ENCODE measurements around the gene SVIL.

SVIL gene, protein sequence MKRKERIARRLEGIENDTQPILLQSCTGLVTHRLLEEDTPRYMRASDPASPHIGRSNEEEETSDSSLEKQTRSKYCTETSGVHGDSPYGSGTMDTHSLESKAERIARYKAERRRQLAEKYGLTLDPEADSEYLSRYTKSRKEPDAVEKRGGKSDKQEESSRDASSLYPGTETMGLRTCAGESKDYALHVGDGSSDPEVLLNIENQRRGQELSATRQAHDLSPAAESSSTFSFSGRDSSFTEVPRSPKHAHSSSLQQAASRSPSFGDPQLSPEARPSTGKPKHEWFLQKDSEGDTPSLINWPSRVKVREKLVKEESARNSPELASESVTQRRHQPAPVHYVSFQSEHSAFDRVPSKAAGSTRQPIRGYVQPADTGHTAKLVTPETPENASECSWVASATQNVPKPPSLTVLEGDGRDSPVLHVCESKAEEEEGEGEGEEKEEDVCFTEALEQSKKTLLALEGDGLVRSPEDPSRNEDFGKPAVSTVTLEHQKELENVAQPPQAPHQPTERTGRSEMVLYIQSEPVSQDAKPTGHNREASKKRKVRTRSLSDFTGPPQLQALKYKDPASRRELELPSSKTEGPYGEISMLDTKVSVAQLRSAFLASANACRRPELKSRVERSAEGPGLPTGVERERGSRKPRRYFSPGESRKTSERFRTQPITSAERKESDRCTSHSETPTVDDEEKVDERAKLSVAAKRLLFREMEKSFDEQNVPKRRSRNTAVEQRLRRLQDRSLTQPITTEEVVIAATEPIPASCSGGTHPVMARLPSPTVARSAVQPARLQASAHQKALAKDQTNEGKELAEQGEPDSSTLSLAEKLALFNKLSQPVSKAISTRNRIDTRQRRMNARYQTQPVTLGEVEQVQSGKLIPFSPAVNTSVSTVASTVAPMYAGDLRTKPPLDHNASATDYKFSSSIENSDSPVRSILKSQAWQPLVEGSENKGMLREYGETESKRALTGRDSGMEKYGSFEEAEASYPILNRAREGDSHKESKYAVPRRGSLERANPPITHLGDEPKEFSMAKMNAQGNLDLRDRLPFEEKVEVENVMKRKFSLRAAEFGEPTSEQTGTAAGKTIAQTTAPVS (N-terminal part only)

DNA sequence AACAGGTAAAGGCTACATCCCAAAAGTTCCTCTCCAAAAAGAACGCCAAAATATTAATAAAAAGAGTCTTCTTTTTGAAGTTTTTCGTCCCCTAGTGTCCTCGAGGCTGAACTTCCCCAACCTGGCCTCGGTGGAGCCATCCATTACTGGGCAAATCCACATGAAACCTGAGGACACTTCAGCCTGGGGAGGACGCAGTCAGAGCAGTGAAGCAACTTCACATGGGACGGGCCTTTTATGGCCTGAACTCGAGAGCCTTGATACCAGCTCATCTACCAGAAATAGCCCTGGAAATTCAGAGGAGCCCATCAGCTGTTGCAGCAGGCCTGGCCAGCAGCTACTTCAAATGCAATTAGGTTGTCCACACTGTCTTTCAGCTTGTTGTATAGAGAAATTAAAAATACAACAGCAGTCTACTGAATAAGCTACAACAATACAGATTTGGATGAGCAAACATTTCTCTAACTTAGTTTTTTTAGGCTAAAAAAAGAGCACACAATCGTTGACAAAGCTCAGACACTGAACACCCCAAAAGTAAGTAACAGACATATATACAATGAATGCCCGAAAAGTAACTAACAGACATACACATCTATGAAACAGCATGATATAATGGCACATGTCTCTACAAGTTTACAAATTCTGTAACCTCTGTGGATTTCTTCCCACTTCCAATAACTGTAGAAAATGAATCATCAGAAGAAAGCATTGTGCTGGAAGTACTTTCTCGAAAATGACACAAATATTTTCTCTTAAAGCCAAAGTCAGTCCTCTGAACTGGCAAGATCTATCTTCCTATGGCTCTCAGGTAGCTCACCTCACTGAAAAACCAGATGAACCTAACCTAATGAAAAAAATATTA lies at the start of gene SVIL:
SVIL (minus strand) TSS at position 208 of the 862 bp plus-strand sequence. CDS start 79,913 bp downstream, outside the sequence.
- DNase-seq: no peak

DNA sequence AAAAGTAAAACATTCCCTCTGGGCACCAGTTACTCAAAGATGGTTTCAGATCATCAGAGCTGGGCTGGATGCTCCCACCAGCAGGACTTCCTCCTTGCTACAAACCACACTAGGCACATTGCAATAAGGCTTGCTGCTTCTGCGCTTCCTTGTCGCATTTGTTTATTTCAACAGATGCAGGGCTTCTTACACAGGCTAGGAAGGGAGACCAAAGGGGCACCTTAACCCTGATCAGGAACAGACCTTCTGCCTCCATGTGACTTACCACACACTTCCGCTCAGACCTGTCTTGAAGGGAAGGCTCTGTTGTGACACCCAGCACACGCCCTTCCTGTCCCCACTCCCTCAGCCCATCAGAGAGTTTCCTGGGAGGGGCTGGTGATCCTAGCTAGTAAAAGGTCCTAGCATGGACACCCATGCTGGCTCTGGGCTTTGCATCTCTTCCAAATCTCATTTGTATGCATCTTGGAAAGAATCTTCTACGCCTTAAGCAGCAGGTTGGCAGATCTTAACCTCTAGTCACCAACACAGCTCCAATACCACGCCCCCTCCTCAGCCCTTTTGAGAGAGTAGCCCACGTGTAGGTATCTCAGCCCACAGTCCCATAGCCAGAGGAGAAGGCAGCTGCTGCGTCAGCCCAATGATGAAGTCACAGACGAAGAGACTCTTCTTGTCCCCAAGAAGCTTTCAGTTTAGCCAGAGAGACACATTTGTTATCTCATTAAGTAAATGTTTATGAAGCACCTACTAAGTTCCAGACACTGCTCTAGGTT lies 47.1 kb upstream of the SVIL start:
- DNase-seq: peak; percentile 28

DNA sequence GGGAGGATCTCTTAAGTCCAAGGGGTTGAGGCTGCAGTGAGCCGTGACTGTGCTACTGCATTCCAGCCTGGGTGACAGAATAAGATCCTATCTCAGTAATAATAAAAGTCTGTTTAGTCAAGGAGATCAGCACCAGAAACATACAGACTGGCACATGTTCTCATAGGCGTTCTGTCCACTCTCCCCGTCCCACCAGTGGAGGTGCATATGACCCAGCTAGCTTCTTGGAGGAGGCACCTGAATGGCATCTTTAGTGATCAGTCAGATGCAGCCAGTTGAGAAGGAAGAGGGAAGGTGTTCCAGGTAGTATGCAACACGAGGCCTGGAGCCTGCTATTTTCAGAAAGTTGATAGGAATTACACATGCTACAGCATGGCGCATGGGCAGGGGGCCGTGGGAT lies 45.3 kb upstream of the SVIL start:
- no peak for DNase-seq

DNA sequence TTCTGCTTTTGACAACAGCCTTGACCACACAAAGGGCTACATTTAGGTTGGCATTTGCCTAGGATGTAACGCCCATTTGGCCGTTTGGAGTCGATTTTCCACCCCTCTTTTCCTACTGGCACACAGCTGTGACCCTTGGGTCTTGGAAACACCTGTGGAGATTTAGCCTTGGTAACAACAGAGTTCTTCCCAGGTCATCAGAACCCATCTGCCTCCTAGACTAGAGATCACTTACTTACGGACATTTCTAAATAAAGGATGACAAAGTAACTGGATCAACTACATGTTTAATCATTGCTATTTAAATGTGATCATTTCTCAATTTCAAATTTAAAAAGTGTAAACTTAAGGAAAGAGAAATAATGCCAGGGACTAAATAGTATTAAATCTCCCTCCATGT lies 42.0 kb upstream of the SVIL start:
- DNase-seq: no peak

DNA sequence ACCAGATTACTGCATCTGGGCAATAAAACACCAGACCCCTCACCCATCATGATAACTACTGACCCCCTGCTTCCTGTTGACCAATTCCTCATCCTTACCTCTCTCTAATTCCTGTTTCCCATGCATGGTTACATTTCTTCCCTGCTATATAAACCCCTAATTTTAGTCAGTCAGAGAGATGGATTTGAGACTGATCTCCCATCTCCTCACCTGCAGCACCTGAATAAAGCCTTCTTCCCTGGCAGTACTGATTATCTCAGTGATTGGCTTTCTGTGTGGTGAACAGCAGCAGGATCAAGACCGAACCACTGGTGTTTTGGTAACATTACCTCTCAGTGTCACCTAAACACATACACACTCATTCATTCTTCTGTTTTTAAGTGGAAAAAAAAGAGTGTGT lies 41.2 kb upstream of the SVIL start:
- no peak for DNase-seq

DNA sequence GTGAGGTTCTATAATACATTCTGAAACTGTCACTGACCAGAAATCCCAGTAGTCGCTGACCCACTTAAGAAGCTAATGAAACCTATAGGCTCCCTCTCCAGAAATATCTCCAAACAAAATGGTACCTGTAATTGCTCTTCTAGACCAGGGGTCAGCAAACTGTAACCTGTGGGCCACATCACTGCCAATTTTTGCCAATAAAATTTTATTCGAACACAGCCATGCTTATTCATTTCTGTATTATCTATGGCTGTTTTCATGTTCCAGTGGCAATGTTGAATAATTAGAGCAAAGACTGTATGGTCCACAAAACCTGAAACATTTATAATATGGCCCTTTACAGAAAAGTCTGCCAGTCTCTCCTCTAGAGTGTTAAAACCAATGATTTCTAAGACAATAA lies 37.2 kb upstream of the SVIL start:
- DNase-seq: no peak

DNA sequence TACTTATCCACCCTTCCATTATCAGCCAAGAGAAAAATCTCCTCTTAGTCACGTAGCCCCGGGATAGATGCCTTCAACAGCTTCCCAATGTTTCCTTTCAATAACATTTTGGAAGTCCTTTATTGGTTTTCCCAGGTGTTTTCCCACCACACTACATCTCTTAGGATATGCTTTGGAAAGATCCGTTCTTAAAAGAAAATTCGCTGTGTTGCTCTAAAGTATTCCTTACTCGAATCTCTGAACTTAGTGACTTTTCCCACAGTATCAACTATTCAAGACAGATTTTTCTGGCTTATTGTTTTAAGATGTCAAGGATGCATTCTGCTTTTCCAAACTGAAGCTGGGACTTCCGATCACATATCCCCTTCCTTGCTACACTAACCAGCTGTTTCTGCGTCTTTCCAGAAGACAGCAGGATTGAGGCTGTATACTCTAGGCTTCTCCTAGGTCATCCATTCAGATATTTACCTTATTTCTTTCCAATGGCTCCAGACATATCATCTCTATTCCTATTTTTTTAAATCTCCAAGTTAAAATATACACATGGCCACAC lies 36.5 kb upstream of the SVIL start:
- no peak for DNase-seq

DNA sequence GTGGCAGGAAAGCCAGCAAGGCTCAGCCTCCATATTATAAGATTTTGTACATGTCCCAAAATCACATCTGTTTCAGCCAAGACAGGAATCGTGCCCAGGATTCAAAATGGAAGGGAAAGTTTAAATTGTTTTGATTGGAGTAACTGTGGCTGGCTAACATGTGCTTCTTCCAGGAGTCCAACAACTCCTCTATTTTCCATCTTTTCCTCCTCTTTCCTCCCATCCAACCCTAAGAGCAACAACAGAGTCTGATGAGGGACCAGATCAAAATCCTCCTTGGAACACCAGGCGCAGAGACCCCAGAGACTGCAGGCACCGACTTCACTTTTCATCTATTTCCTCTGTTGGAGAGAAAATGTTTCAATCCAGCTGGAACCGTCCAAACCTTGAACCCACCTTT lies 36.0 kb upstream of the SVIL start:
- no peak for DNase-seq

DNA sequence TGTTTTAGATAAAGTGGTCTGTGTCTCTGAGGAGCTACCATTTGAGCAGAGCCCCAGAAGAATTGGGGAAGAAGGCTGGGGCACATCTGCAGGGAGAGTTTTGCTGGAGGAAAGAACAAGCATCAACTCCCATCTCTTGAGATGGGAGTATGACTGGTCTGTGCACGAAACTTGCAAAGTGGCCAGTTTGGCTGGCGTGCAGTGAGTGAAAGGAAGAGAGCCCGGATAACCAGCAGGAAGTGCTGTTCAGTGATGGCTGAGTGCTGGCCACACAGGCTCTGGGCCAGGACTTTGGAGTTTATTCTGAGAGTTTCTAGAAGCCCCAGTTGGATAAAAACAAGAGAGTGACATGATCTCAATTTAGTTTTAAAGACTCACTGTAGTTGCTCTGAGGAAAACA lies 34.4 kb upstream of the SVIL start:
- DNase-seq: no peak

DNA sequence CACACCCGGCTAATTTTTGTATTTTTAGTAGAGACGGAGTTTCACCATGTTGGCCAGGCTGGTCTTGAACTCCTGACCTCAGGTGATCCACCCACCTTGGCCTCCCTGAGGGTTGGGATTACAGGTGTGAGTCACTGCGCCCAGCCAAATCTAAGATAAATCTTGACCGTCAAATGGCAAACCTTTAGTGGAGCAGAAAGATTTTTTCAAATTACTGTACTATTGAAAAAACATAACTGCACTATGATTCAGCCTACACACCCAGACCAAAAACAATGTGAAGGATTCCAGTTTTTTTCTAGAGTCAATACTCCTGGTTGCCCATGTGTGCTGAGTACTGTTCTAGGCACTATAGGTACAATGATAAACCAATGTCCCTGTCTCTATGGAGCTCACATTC lies 33.9 kb upstream of the SVIL start:
- no peak for DNase-seq

DNA sequence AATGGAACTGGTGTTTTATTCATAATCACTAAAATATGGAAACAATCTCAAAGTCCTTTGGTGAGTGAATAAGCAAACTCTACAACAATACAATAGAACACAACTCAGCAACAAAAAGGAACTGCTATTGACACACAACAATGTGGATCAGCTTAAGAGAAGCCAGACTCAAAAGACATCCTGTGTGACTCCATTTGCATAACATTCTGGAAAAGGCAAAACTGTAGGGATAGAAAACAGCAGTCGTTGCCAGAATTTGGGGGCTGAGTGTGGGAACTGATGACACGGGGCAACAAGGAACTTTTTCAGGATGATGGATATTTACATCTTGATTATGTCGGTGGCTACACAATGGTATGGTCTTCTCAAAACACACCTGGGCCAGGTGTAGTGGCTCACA lies 32.4 kb upstream of the SVIL start:
- DNase-seq: no peak

DNA sequence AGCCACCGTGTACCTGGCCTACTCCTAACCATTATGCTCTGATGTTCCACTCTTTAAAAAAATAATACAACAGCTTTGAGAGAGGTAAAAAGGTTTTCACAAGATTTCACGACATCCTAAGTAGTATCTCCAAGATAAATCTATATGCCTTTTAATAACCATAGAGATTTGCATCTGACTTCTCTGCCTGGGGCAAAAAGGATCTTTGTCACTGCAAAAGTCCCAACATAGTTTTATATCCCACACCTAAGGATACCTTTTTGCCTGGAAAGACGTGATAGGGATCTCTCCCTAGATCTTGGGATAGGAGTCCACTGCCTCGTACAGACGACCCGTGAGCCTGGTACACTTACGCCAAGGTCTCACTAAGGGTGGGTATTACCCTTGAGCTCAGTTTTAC lies 31.4 kb upstream of the SVIL start:
- DNase-seq: no peak

DNA sequence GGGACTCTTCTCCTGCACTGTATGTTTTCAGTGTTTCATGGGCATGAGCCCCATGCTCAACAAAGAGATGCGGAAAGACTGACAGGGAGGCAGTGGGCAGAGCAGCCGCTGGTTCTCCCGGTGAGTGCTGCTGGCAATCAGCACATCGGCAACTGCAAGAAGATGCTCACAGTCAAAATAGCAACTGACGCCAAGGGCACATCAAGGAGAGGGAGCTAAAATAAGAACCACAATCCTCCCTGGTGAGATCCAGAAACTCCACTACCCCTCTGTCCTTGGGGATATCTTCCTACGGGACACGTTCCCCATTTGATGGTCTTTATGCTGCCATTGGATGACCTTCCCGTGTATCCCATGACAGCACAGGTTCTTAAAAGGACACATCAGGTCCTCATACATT lies 28.9 kb upstream of the SVIL start:
- DNase-seq: no peak

DNA sequence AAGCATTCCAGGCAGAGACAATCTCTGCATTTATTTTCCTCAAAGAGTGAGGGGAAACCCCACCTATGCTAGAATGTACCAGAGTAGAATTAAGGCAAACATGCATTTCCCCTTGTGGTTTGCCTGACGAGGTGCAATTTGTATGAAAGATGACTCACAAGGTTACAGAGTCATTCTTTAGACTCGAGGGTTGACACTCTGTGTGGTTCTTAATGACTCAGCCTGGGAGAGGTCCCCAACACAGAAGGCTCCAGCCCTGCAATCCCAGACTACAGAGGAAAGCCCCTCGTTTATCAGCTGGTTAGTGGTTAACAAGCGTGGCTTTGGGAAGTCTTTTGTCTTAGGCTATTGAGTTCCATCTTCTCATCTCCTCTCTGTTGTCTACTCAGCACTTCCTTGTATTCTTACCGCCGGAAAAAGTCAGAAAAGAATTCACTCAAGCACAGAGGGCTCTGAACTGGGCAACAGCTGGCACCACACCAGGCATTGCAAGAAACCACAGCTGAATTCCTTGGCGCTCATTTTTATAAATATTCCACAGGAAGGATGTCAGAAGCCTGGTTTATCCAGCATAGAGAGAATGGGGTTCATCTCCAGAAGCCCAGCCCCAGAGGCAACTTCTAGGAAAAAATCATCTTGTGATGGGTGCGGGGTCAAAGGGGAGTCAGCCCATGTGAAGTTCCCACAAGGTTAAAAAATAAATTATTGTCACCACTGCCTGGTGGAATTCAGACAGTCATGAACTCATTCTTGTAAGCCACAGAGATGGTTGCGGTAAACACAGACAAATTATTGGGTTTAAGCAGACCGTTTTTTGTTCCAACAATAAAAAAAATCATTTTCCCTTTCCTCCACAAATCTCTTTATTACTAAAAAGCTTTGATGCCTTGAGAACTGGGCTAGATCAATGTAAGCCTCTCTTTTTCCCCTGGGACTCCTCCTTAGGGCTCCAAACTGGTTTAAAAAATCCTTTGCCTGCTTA lies 24.5 kb upstream of the SVIL start:
- peak; percentile 70 for DNase-seq

DNA sequence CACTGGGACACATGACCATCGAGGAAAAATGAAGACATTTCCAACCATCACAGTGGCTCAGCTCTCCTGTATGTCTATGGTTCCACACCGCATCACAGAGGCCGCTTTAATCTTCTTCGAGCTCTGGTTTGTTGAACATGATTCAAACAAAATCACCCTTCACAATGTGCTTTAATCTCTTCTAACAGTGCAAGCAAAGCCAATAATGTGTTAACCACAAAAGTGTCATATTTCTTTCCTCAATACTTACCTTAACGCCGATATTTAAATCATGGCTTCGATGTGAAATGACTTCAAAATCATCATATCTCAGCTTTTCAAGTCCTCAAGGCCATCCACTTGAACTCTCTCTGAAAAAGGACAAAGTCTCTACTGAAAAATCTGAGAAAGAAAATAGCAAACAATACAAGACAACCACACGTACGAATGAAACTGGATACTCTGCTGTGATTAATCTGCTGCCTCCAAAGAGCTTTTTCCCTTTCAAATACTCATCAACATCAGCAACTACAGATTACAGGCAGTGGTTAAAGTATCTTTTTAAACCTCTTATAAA lies 23.0 kb upstream of the SVIL start:
- DNase-seq: no peak

DNA sequence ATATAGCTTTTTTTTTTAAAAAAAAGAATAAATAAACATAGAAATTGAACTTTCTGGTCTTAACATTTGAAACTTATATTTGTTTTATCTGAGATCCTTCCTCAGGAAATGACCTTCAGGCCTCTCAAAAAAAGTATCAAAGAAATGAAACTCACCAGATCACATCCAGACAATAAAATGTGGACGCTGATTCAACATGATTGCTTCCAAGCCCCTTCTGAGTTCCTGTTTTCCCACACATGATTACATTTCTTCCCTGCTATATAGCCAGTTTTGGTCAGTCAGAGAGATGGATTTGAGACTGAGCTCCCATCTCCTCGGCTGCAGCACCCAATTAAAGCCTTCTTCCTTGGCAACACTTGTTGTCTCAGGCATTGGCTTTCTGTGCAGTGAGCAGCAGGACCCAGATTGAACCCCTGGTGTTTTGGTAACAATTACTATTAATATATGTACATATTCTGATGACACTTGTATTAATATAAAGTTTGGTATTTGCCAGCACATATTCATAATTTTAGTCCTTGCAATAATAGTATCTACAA lies 21.8 kb upstream of the SVIL start:
- no peak for DNase-seq

DNA sequence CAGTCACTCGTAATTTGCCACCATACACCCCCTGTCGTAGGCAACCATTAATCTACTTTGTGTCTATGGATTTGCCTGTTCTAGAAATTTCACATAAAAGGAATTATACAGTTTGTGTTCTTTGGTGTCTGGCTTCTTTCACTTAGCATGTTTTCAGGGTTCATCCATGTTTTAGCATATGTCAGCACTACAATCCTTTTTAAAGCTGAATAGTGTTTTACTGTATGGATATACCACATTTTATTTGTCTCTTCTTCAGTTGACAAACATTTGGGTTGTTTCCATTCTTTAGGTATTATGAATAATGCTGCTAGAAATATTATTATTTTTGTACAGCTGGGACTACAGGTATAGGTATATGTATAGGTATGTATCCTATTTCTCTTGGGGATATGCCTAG lies 17.4 kb upstream of the SVIL start:
- no peak for DNase-seq

DNA sequence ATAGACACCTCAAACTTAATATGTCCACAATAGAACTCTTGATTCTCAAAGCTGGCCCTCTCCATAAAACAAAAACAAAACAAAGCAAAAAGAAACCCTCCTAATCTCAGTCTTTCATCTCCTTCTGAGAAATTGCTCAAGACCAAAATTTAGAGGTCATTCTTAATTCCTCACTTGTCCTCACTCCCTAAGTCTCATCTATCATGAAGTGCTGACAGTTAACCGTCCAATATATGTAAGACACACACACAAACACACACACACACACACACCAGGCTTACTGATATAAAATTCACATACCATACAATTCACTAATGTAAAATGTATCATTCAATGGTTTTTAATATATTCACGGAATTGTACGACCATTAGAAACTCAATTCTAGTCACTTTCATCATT lies 17.0 kb upstream of the SVIL start:
- DNase-seq: no peak

DNA sequence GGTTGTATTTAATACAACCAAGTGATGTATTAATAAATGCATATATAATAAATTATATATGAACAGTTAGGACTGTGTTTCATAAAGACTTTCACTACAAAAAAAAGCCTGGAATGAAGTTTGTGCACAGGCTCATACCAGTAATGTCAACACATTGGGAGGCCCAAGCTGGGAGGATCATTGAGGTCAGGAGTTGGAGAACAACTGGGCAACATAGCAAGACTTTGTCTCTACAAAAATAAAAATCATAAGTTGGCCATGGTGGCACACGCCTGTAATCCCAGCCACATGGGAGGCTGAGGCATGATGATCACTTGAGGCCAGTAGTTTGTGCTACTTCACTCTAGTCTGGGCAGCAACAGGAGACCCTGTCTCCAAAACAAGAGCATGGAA lies 15.8 kb upstream of the SVIL start:
- no peak for DNase-seq
